ENCODE measurements around the gene SYT8. TPM values are rescaled to one million over a fixed set of nuclear protein-coding genes. Genes with fewer than 3 reads are reported as not detected.

Gene SYT8
- polyA plus RNA-seq, 1 of the 3 experiments (the other 2 are of a cell fraction), result not detected

DNA sequence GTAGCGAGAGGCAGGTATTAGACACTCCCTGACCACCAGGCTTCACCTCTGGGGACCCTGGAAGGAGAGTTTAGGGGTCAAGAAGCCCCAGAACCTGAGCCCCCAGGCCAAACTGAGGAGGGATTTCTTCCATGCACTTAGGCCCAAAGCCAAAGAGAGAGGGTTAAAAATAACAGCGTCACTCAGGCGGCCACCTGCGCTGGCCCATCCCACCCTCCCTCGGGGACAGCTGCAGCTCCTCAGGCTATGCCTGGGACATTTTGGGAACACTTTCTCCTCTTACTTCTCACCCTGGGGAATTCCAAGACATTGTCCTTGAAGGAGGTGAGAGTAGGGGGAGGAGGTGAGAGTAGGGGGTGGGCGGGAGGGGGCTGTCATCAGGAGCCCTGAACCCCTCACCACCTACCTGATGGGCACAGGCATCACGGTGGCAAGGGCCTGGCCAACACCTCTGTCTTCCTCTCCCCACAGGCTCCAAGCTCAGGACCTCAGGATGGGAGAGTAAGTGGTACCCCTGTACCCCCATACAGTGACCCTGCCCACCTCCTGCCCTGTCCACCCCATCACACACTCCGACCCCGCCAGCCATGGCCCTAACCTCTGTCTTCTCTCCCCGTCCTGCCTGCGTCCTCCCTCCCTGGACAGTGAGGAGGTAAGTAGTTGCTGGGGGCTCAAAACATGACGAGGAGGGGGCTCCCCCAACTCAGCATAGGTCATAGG, 4.6 kb downstream of the SYT8 start (continued):
- TF ChIP-seq ELF1 (IDR thresholded peaks at IDR 0.05), result no peak

- ChIA-PET CTCF (interaction anchor here (1.9 to 20.8 kb wide), 8 partner anchors 7 to 310 kb away, joined by 6 to 478 read pairs (median 14); partner anchors contain the start of gene IGF2), POLR2A (interaction anchor here (1.2 kb wide), 1 partner anchor 157 kb away, joined by 3 read pairs; the partner anchor contains the start of gene H19)
- no peak for DNase-seq
- Histone ChIP-seq H3K4me3 (ENCODE audit: low read depth in 2 of 2, low read length in 1 of 2) (no peak overlapping the region), H3K9me3 (no peaks in the 10 kb centered on the region), H3K36me3 (replicated peaks in 1 of 2; ENCODE audit: control insufficient read depth in 1 of 2, insufficient read depth in 2 of 2, low read length in 1 of 2) (no peaks in the 10 kb centered on the region), H3K9me2 (no peaks in the 10 kb centered on the region), H3K4me2 (no peak overlapping the region), H2AFZ (ENCODE audit: low read depth) (no peak overlapping the region), H4K20me1 (ENCODE audit: insufficient read depth) (no peaks in the 10 kb centered on the region), H3K79me2 (ENCODE audit: insufficient read depth) (no peaks in the 10 kb centered on the region), H3F3A (replicated peaks; ENCODE audit: insufficient read depth) (no peaks in the 10 kb centered on the region), H3K9ac (no peak overlapping the region), H3K27ac (ENCODE audit: low read depth in 2 of 2, low read length in 1 of 2) (no peak overlapping the region), H3K27me3 (ENCODE audit: insufficient read depth) (no peaks in the 10 kb centered on the region), H3K4me1 (ENCODE audit: control insufficient read depth in 1 of 2, insufficient read depth in 2 of 2, low read depth in 1 of 2, low read length in 1 of 2) (peaks cover 0 to 17% of the 10 kb centered on the region in 2 experiments; a peak in 1 of 4 replicates)
- TF ChIP-seq MXI1 (IDR thresholded peaks at IDR 0.05; ENCODE audit: low read depth, low read length) (no peak), POLR2AphosphoS5 (IDR thresholded peaks at IDR 0.05; ENCODE audit: low read depth, low read length) (no peak), TAF1 (IDR thresholded peaks at IDR 0.05; ENCODE audit: borderline replicate concordance, low read depth, low read length) (no peak), FOSL2 (IDR thresholded peaks at IDR 0.05; ENCODE audit: borderline replicate concordance, low read depth) (no peak), TCF12 (IDR thresholded peaks at IDR 0.05) (no peak), GATA2 (CRISPR knock-in tag; IDR thresholded peaks at IDR 0.05) (no peak), CHD2 (IDR thresholded peaks at IDR 0.05; ENCODE audit: low read length, partially characterized antibody) (no peak), RCOR1 (IDR thresholded peaks at IDR 0.05; ENCODE audit: low read length) (no peak), RFX5 (IDR thresholded peaks at IDR 0.05; ENCODE audit: low read length) (no peak), USF1 (IDR thresholded peaks at IDR 0.05; ENCODE audit: borderline replicate concordance, low read depth) (no peak), MEF2A (IDR thresholded peaks at IDR 0.05; ENCODE audit: borderline replicate concordance, low read depth) (no peak), TEAD4 (IDR thresholded peaks at IDR 0.05; ENCODE audit: borderline replicate concordance, insufficient read depth) (no peak), NFIC (IDR thresholded peaks at IDR 0.05; ENCODE audit: borderline replicate concordance) (no peak), FOXJ3 (CRISPR knock-in tag; IDR thresholded peaks at IDR 0.05) (no peak)
- TF ChIP-seq, protein P1, sequence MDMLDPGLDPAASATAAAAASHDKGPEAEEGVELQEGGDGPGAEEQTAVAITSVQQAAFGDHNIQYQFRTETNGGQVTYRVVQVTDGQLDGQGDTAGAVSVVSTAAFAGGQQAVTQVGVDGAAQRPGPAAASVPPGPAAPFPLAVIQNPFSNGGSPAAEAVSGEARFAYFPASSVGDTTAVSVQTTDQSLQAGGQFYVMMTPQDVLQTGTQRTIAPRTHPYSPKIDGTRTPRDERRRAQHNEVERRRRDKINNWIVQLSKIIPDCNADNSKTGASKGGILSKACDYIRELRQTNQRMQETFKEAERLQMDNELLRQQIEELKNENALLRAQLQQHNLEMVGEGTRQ (IDR thresholded peaks at IDR 0.05; ENCODE audit: borderline replicate concordance, low read depth, low read length), result no peak
- TF ChIP-seq, protein P2, sequence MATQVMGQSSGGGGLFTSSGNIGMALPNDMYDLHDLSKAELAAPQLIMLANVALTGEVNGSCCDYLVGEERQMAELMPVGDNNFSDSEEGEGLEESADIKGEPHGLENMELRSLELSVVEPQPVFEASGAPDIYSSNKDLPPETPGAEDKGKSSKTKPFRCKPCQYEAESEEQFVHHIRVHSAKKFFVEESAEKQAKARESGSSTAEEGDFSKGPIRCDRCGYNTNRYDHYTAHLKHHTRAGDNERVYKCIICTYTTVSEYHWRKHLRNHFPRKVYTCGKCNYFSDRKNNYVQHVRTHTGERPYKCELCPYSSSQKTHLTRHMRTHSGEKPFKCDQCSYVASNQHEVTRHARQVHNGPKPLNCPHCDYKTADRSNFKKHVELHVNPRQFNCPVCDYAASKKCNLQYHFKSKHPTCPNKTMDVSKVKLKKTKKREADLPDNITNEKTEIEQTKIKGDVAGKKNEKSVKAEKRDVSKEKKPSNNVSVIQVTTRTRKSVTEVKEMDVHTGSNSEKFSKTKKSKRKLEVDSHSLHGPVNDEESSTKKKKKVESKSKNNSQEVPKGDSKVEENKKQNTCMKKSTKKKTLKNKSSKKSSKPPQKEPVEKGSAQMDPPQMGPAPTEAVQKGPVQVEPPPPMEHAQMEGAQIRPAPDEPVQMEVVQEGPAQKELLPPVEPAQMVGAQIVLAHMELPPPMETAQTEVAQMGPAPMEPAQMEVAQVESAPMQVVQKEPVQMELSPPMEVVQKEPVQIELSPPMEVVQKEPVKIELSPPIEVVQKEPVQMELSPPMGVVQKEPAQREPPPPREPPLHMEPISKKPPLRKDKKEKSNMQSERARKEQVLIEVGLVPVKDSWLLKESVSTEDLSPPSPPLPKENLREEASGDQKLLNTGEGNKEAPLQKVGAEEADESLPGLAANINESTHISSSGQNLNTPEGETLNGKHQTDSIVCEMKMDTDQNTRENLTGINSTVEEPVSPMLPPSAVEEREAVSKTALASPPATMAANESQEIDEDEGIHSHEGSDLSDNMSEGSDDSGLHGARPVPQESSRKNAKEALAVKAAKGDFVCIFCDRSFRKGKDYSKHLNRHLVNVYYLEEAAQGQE (IDR thresholded peaks at IDR 0.05; ENCODE audit: low read depth, low read length), result no peak
- TF ChIP-seq, protein P3, sequence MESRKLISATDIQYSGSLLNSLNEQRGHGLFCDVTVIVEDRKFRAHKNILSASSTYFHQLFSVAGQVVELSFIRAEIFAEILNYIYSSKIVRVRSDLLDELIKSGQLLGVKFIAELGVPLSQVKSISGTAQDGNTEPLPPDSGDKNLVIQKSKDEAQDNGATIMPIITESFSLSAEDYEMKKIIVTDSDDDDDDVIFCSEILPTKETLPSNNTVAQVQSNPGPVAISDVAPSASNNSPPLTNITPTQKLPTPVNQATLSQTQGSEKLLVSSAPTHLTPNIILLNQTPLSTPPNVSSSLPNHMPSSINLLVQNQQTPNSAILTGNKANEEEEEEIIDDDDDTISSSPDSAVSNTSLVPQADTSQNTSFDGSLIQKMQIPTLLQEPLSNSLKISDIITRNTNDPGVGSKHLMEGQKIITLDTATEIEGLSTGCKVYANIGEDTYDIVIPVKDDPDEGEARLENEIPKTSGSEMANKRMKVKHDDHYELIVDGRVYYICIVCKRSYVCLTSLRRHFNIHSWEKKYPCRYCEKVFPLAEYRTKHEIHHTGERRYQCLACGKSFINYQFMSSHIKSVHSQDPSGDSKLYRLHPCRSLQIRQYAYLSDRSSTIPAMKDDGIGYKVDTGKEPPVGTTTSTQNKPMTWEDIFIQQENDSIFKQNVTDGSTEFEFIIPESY (IDR thresholded peaks at IDR 0.05; ENCODE audit: borderline replicate concordance, low read depth), result no peak
- 52% methylated on average over 12 of the region's 26 CpGs for WGBS (ENCODE audit: low lambda C conversion rate)
Observed at GRCh38 chr11:1839924-1840779, 5.4 kb downstream of the SYT8 start.
